CD4-positive, alpha-beta memory T cell (primary cell): ENCODE data around the gene PAK5. TPM values are rescaled to one million over a fixed set of nuclear protein-coding genes. Genes with fewer than 3 reads are reported as not detected.

Source experiments
- CTCF ChIA-PET: fragments of 350-600 bp; sonication (Branson Sonifier 250); formaldehyde crosslinking; loops from one replicate; lab custom pipeline; 2021; ENCODE audit warnings: inconsistent platforms; ENCODE audit not compliant: partially characterized antibody; lab: Charles Lee
- POLR2A ChIA-PET: fragments of 350-600 bp; sonication (Branson Sonifier 250); formaldehyde crosslinking; loops from one replicate; lab custom pipeline; 2021; ENCODE audit not compliant: partially characterized antibody; lab: Charles Lee
- DNase-seq, 5 donors: peaks; one replicate each; pipeline versions ENCODE4 v3.0.0 to v3.0.0-alpha.2; 2020 to 2022; ENCODE audit warnings: mixed read lengths in 1 of 5
- H3K27ac ChIP-seq: one replicate; pipeline ENCODE4 v1.7.0; 2013; ENCODE audit warnings: low read depth, low read length
- H3K27me3 ChIP-seq: 2 replicates; pipeline ENCODE4 v1.7.0; 2013; ENCODE audit warnings: mild to moderate bottlenecking, low read length, moderate library complexity; ENCODE audit not compliant: insufficient read depth
- H3K36me3 ChIP-seq: 2 replicates; pipeline ENCODE4 v1.7.0; 2013; ENCODE audit warnings: mild to moderate bottlenecking, low read length, moderate library complexity; ENCODE audit not compliant: insufficient read depth
- H3K4me1 ChIP-seq: 2 replicates; pipeline ENCODE4 v1.7.0; 2013; ENCODE audit warnings: mild to moderate bottlenecking, low read length, moderate library complexity; ENCODE audit not compliant: insufficient read depth
- H3K4me3 ChIP-seq, 2 donors: one replicate each; pipeline ENCODE4 v1.7.0; 2013; ENCODE audit warnings: low read length in 2 of 2, mild to moderate bottlenecking in 1 of 2
- H3K9me3 ChIP-seq, 2 donors: one replicate each; pipeline ENCODE4 v1.7.0; 2013; ENCODE audit warnings: low read length in 2 of 2, control low read depth in 1 of 2; ENCODE audit not compliant: control insufficient read depth in 1 of 2
- H3K27ac Mint-ChIP-seq, 7 donors: one replicate each; pipeline ENCODE4 v1.8.0; 2020 to 2021; ENCODE audit warnings: mixed read lengths in 7 of 7, mild to moderate bottlenecking in 6 of 7, inconsistent platforms in 3 of 7, moderate library complexity in 3 of 7
- H3K27me3 Mint-ChIP-seq, 2 donors: one replicate each; pipeline ENCODE4 v1.8.0; 2020 to 2021; ENCODE audit warnings: mixed read lengths in 2 of 2
- H3K36me3 Mint-ChIP-seq, 2 donors: one replicate each; pipeline ENCODE4 v1.8.0; 2020 to 2021; ENCODE audit warnings: mixed read lengths in 2 of 2, inconsistent platforms in 1 of 2, mild to moderate bottlenecking in 1 of 2
- H3K4me1 Mint-ChIP-seq, 4 donors: one replicate each; pipeline ENCODE4 v1.8.0; 2020 to 2021; ENCODE audit warnings: mixed read lengths in 4 of 4, mild to moderate bottlenecking in 1 of 4
- H3K4me3 Mint-ChIP-seq, 8 donors: one replicate each; pipeline ENCODE4 v1.8.0; 2020 to 2021; ENCODE audit warnings: mixed read lengths in 8 of 8, mild to moderate bottlenecking in 7 of 8, moderate library complexity in 6 of 8, inconsistent platforms in 3 of 8
- H3K9me3 Mint-ChIP-seq, 8 donors: one replicate each; pipeline ENCODE4 v1.8.0; 2020 to 2021; ENCODE audit warnings: mixed read lengths in 8 of 8, mild to moderate bottlenecking in 5 of 8, inconsistent platforms in 3 of 8, moderate library complexity in 1 of 8
- intact Hi-C: fragments of 100-400 bp; cut with micrococcal nuclease; formaldehyde crosslinking; loops from one replicate; pipeline ENCODE4 v1.15.1; 2023
- polyA plus RNA-seq, 2 donors: library from polyadenylated mRNA; unstranded; fragments of 300-500 nt; fragmentation: Illumina TruSeq; gene quantifications; one replicate each; pipeline ENCODE4 v1.2.3, GENCODE V29; 2021
- total RNA-seq, 2 experiments: library from RNA; stranded (reverse); gene quantifications; one replicate each; pipeline ENCODE4 v1.2.3, GENCODE V29; 2021

The PAK5 gene
- total and polyA plus RNA-seq, 4 experiments from 2014 or later: not detected

DNA sequence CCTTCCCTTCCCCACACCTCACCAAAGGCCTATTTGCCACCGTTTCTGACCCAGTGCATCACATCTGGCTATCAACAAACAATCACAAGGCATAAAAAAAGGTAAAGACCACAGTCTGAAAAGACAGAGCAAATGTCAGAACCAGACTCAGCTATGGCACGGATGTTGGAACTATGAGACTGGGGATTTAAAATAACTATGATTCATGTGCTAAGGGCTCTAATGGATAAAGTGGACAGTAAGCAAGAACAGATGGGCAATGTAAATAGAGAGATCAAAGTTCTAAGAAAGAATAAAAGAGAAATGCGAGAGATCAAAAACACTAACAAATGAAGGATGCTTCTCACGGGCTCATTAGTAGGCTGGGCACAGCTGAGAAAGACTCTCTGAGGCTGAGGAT is 225.0 kb downstream of the PAK5 start:
- POLR2A ChIA-PET: no interaction called here
- no peaks in the 10 kb centered on the region for H3K4me1 Mint-ChIP-seq
- no peaks in the 10 kb centered on the region for H3K9me3 ChIP-seq
- no peak for DNase-seq
- peak overlapping the region in 1 of 7 donors; percentile 14 for H3K27ac Mint-ChIP-seq
- H3K36me3 Mint-ChIP-seq: no peaks in the 10 kb centered on the region
- H3K9me3 Mint-ChIP-seq: no peaks in the 10 kb centered on the region
- CTCF ChIA-PET: interaction anchor here (1.6 to 1.9 kb wide), 2 partner anchors 11 to 477 kb away, joined by 6 read pairs; no protein-coding TSS in a partner anchor
- H3K27me3 ChIP-seq: no peaks in the 10 kb centered on the region
- no peak overlapping the region for H3K27ac ChIP-seq
- peaks cover 1% of the 10 kb centered on the region in 2 donors for H3K27me3 Mint-ChIP-seq
- H3K4me1 ChIP-seq: no peaks in the 10 kb centered on the region
- H3K36me3 ChIP-seq: no peaks in the 10 kb centered on the region
- intact Hi-C loops: no loop called here
- no peak overlapping the region for H3K4me3 ChIP-seq
- H3K4me3 Mint-ChIP-seq: no peak overlapping the region

DNA sequence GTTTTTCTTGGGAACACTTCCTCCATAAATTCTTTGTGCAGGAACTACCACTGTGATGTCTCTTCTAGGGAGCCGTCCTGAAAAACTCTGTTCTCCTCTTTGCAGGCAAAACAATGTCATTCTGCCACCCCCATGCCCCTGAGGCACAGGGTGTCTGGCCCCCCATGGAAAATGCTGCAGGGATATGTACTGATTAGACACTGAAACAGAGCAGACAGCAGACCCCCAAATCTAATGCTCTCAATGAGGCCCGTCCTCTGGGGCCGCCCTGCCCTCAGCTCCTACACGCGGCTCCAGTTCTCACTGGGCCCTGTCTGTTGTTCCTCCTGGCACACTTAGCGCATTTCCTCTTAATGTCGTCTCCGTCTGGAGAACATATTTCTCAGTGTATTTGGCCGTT is 227.0 kb downstream of the PAK5 start:
- no peaks in the 10 kb centered on the region for H3K36me3 ChIP-seq
- no peak overlapping the region for H3K4me3 ChIP-seq
- H3K27ac ChIP-seq: no peak overlapping the region
- DNase-seq: no peak
- intact Hi-C loops: no loop called here
- CTCF ChIA-PET: interaction anchor here (1.2 kb wide), 1 partner anchor 205 kb away, joined by 3 read pairs; no protein-coding TSS in a partner anchor
- Mint-ChIP-seq H3K9me3 (no peaks in the 10 kb centered on the region), H3K36me3 (no peaks in the 10 kb centered on the region), H3K27ac (no peak overlapping the region), H3K4me1 (no peaks in the 10 kb centered on the region), H3K27me3 (peaks cover 1% of the 10 kb centered on the region in 2 donors), H3K4me3 (no peak overlapping the region)
- POLR2A ChIA-PET: no interaction called here
- H3K9me3 ChIP-seq: no peaks in the 10 kb centered on the region
- no peaks in the 10 kb centered on the region for H3K4me1 ChIP-seq
- H3K27me3 ChIP-seq: no peaks in the 10 kb centered on the region

DNA sequence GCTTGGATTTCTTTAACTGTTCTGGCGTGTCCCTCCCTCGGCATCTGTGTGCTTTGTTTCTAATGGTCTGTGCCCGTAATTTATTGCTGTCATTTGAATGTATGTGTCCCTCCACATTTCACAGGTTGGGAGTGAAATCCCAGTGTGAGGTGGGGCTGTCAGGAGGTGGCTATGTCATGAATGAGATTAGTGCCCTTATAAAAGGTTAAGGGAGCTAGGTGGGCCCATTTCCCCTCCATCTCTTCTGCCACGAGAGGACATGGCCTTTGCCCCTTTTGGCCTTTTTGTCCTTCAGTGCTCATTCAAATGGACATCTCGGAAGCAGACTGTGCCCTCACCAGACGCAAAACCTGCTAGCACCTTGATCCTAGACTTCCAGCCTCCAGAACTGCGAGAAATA is 228.2 kb downstream of the PAK5 start:
- Mint-ChIP-seq H3K9me3 (no peaks in the 10 kb centered on the region), H3K27me3 (peaks cover 1% of the 10 kb centered on the region in 2 donors), H3K27ac (no peak overlapping the region), H3K4me1 (no peaks in the 10 kb centered on the region), H3K36me3 (no peaks in the 10 kb centered on the region), H3K4me3 (no peak overlapping the region)
- ChIA-PET POLR2A (no interaction called here), CTCF (interaction anchor here (1.2 to 1.3 kb wide), 2 partner anchors 57 to 203 kb away, joined by 3 read pairs; no protein-coding TSS in a partner anchor)
- intact Hi-C loops: no loop called here
- Histone ChIP-seq H3K4me1 (no peaks in the 10 kb centered on the region), H3K36me3 (no peaks in the 10 kb centered on the region), H3K9me3 (no peaks in the 10 kb centered on the region), H3K4me3 (no peak overlapping the region), H3K27me3 (no peaks in the 10 kb centered on the region), H3K27ac (no peak overlapping the region)
- DNase-seq: no peak

DNA sequence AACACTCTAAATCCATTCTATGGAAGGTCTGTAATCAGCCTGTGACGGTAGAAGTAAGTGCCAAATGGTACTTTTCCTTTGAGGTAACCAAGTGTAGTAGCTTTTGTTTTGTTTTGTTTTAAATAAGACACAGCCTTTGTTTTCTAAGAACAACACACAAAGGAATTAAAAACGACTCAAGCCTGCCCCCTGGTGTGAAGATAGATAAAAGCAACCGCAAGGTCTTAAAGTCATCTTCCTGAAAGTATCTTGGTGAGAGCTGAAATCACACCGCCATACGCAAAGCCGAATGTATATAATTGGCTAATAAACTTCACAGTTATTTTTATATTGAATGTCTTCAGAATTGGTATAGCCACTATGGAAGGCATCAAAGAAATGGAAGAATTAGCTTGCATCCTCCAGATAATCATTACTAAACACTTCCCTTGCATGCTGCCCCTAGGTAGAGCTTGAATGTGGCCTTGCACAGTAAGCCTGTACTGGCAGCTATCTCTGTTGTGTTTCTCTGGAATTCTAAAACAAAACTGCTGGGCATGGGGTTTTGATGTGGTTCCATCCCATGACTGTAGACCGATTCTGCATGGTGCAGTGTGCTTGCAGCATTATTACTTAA is 228.9 kb downstream of the PAK5 start:
- H3K9me3 ChIP-seq: no peaks in the 10 kb centered on the region
- H3K27ac ChIP-seq: no peak overlapping the region
- no peaks in the 10 kb centered on the region for H3K36me3 ChIP-seq
- H3K4me1 ChIP-seq: no peaks in the 10 kb centered on the region
- no peak overlapping the region for H3K27ac Mint-ChIP-seq
- H3K4me1 Mint-ChIP-seq: no peaks in the 10 kb centered on the region
- H3K9me3 Mint-ChIP-seq: peaks cover 0 to 1% (median 0%) of the 10 kb centered on the region in 8 donors
- intact Hi-C loops: no loop called here
- POLR2A ChIA-PET: no interaction called here
- H3K27me3 ChIP-seq: no peaks in the 10 kb centered on the region
- H3K36me3 Mint-ChIP-seq: no peaks in the 10 kb centered on the region
- H3K27me3 Mint-ChIP-seq: peaks cover 1% of the 10 kb centered on the region in 2 donors
- H3K4me3 Mint-ChIP-seq: no peak overlapping the region
- H3K4me3 ChIP-seq: no peak overlapping the region
- CTCF ChIA-PET: interaction anchor here (0.9 to 1.4 kb wide), 4 partner anchors 9 to 201 kb away, joined by 3 to 4 read pairs (median 4); no protein-coding TSS in a partner anchor
- DNase-seq: no peak

DNA sequence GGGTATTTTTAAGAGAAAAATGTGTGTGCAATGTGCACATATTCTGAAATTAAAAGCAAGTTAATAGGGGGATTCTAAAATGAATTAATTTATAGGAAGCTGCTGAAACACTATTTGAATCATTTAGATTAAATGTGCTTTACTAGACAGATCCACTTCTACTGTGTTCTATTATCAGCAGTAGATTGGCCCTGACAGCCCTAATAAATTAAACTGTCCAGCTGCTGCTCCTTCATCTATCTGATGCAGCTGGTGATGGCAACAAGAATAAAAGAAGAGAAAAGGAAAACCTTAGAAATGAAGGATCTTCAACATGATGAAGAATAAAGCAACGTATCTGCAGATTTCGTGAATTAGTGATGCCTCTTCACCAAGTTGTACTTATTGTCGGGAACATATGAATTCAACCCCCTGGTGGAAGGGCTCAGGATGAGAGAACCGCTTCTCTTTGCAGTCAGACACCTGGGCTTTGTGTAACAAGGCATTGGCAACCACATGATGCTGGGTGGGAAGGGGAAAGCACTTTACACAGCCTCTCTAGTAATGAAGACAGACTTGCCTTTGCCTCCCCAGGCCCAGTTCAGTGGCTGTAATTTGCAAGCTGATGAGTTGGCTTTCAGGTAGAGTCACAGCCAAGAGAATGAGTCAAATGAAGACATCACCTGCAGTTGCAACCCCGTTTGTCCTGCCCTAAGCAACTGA is 230.1 kb downstream of the PAK5 start:
- peaks cover 0 to 1% (median 0%) of the 10 kb centered on the region in 8 donors for H3K9me3 Mint-ChIP-seq
- peak overlapping the region in 1 of 8 donors; percentile 10 for H3K4me3 Mint-ChIP-seq
- no peak overlapping the region for H3K4me3 ChIP-seq
- H3K9me3 ChIP-seq: no peaks in the 10 kb centered on the region
- no peaks in the 10 kb centered on the region for H3K4me1 Mint-ChIP-seq
- H3K27ac Mint-ChIP-seq: no peak overlapping the region
- DNase-seq: no peak
- no peaks in the 10 kb centered on the region for H3K4me1 ChIP-seq
- POLR2A ChIA-PET: no interaction called here
- intact Hi-C loops: no loop called here
- no peak overlapping the region for H3K27ac ChIP-seq
- H3K27me3 Mint-ChIP-seq: peaks cover 1% of the 10 kb centered on the region in 2 donors
- H3K27me3 ChIP-seq: no peaks in the 10 kb centered on the region
- H3K36me3 Mint-ChIP-seq: no peaks in the 10 kb centered on the region
- CTCF ChIA-PET: interaction anchor here (1.4 kb wide), 1 partner anchor 200 kb away, joined by 4 read pairs; no protein-coding TSS in a partner anchor
- H3K36me3 ChIP-seq: no peaks in the 10 kb centered on the region

DNA sequence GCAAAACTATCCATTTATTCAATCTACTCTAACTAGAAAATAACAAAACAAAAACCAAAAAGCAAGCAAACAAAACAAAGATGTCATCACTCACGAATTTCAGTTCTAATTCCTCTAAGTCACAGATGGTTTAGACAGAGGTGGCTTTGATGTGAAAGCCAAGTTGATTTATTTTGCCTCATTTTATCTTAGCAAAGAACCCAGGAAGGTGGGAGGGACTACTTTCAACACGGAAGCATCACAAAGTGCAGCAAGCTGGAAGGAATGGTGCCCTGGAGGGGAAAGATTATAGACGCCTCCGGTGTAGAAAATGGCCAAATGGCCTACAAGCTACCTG is 236.1 kb downstream of the PAK5 start:
- Histone ChIP-seq H3K27me3 (no peaks in the 10 kb centered on the region), H3K27ac (no peak overlapping the region), H3K4me1 (no peaks in the 10 kb centered on the region), H3K36me3 (no peaks in the 10 kb centered on the region), H3K4me3 (no peak overlapping the region), H3K9me3 (no peaks in the 10 kb centered on the region)
- peaks cover 0 to 3% (median 0%) of the 10 kb centered on the region in 8 donors for H3K9me3 Mint-ChIP-seq
- H3K27me3 Mint-ChIP-seq: peaks cover 1% of the 10 kb centered on the region in 2 donors
- H3K27ac Mint-ChIP-seq: no peak overlapping the region
- no peak overlapping the region for H3K4me3 Mint-ChIP-seq
- ChIA-PET CTCF (interaction anchor here (1.4 to 4.6 kb wide), 2 partner anchors 11 to 15 kb away, joined by 6 to 31 read pairs; no protein-coding TSS in a partner anchor), POLR2A (no interaction called here)
- H3K36me3 Mint-ChIP-seq: no peaks in the 10 kb centered on the region
- H3K4me1 Mint-ChIP-seq: no peaks in the 10 kb centered on the region
- DNase-seq: no peak
- intact Hi-C loops: no loop called here

DNA sequence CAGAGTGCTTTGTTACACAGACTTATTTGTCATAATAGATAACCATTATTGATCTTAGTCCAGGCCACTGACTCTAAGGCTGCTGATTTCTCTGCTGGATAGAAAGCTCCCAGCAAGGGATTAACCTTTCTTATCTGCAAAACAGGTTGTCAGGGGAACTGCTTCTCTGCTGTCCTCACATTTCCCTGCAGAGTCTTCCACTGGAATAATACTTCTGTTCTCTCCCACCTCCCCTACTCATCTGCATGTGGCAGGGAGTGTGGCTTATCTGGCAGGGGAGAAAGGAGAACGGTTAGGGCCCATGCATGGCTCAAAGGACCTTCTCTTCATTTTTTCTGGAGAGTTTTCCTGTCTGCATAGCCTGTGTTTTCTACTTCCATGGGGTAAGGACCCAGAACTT is 238.3 kb downstream of the PAK5 start:
- no peaks in the 10 kb centered on the region for H3K27me3 ChIP-seq
- no peaks in the 10 kb centered on the region for H3K36me3 ChIP-seq
- no peaks in the 10 kb centered on the region for H3K36me3 Mint-ChIP-seq
- peaks cover 1% of the 10 kb centered on the region in 2 donors for H3K27me3 Mint-ChIP-seq
- POLR2A ChIA-PET: no interaction called here
- H3K27ac Mint-ChIP-seq: no peak overlapping the region
- no peak overlapping the region for H3K27ac ChIP-seq
- H3K9me3 Mint-ChIP-seq: peaks cover 0 to 3% (median 0%) of the 10 kb centered on the region in 8 donors
- intact Hi-C loops: no loop called here
- no peaks in the 10 kb centered on the region for H3K9me3 ChIP-seq
- CTCF ChIA-PET: interaction anchor here (1.5 to 4.6 kb wide), 2 partner anchors 9 to 17 kb away, joined by 3 to 31 read pairs; no protein-coding TSS in a partner anchor
- no peak for DNase-seq
- H3K4me1 ChIP-seq: no peaks in the 10 kb centered on the region
- no peak overlapping the region for H3K4me3 Mint-ChIP-seq
- H3K4me1 Mint-ChIP-seq: no peaks in the 10 kb centered on the region
- no peak overlapping the region for H3K4me3 ChIP-seq
